Fibroblast of skin of abdomen (primary cell): ENCODE results near the gene CNPY3.

Source experiments
- DNase-seq: peaks from one replicate; pipeline ENCODE4 v3.0.0-alpha.2; 2013

CNPY3 gene

GRCh38 chr6:42981836-42982235 lies 52.6 kb downstream of the CNPY3 start:
- no peak for DNase-seq

- peak; percentile 99 for DNase-seq
Observed at GRCh38 chr6:42984001-42984923, 55.0 kb downstream of the CNPY3 start, which contains the start of gene PPP2R5D. PPP2R5D (plus strand) TSS chr6:42984570; CDS start chr6:42984678, 108 bp downstream.

DNA sequence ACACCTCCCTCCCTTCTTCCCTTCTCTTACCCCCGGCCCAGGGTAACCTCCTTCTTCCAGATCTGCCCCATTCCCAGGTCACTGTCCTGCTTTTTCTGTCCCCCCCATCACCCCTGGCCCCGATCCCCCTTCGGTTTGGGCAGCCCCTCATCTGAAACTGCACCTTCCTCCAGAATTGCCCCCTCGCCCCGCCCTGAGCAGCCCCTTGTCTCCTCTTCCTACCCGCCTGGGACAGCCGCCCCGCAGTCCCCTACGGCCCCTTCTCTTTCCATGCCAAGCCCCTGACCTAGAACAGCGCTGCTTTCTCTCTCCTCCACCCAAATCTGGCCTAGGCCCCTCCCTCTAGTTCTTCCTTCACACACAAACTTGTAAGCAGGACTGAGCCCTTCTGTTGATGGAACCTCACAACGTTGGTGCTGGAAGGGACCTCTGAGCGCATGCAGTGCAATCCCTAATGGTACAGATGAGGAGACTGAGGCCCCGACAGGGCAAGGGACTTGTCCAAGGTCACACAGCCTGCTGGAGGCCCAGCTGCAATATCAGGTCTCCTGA lies 55.7 kb downstream of the CNPY3 start:
- no peak for DNase-seq

DNA sequence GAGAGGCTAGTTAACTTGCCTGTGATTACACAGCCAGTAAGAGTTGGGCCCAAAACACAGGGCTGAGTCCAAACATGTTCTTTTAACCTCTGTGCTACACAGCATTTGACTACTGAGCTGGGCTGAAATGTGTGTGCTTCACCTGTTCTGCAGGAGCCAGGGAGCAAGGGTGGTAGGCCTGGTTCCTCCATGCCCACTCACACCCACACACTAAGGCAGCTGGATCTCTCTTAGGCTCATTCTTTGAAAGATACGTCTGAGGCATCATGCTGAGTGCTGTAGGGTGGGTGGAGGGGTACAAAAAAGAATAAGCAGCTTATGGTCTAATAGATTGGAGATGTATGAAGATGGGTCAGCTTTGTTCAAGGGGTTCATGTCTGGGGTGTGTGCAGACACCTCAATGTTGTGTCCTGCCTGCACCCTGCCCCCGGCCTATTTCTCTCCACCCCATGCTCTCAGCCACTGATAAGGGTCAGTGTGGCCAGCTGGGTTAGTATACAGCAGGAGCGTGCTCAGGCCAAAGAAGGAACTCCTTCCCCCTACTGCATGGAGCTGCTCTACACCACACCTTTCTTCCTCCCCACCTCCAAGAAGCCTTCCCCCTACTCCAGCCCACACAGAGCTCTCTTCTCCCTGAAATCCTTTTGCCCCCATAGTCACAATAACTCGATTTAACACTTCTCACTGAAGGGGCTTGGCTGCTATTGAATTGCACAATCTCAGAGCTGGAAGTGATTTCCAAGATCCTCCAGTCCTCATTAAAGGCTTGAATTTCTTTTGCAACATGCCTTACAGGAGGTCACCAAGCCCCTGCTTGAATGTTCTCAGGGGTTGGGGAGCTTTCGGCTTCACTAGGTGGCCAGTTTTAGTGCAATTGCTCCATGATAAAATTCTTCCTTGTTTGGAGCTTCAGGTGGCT lies 58.5 kb downstream of the CNPY3 start:
- DNase-seq = no peak

DNA sequence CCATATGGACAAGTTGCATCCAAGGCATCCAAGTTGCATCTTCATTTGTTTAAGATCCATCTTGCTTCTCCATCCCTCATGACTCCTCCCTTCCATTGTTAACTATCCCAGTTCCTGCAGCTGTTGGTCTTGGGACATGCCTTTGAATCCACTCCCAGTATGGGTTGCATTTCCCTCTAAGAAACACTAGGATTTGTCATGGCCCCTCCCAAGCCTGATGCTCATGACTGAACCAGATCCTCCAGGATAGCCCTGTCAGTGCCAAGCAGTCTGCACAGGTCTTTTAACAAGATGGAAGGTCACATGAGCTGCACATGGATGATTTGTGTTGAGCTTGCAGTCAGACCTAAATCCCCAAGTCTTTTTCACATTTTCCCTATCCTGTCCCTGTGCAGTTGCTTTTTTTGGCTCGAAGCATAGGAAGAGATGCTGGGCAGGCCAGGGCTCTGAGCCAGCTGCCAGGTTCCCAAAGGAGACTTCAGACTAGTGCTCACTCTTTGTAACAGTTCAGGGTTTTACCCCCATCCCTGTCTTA lies 59.3 kb downstream of the CNPY3 start:
- no peak for DNase-seq
